ENCODE data around the gene ZNF418.
"Not testable (repeated sequence)": the region's sequence is repeated elsewhere in the genome, so short reads cannot be mapped to it uniquely, and the experiment has no call there.

The ZNF418 gene

DNA sequence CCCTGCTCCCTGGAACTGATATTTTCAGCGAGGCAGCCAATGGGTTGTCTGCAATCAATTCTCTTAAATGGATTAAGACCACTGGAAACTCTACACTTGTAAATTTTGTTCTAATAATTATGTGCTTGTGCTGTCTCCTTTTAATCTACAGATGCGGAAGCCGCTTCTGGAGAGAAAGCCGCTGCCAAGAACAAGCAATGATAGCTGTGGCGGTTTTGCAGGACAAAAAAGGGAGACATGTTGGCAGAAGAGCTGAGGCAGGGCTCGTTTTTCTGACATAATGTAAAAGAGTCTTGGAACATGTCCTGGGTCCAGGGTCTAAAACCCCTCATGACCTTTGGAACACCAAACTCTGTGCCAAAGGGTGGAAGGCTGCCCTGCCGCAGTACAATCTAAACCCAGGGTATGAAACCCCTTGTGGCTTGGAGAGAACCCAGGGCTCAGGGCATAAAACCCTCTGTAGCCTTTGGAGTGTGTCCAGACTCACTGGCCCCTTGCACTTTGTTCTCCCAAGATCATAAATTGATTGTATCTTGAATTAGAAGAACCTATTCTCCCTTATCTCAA is 31.5 kb downstream of the ZNF418 start:
- no peak for DNase-seq (ENCODE audit: low read depth)

GRCh38 chr19:57900311-57900710 is 34.9 kb downstream of the ZNF418 start:
- TF ChIP-seq, protein P1, sequence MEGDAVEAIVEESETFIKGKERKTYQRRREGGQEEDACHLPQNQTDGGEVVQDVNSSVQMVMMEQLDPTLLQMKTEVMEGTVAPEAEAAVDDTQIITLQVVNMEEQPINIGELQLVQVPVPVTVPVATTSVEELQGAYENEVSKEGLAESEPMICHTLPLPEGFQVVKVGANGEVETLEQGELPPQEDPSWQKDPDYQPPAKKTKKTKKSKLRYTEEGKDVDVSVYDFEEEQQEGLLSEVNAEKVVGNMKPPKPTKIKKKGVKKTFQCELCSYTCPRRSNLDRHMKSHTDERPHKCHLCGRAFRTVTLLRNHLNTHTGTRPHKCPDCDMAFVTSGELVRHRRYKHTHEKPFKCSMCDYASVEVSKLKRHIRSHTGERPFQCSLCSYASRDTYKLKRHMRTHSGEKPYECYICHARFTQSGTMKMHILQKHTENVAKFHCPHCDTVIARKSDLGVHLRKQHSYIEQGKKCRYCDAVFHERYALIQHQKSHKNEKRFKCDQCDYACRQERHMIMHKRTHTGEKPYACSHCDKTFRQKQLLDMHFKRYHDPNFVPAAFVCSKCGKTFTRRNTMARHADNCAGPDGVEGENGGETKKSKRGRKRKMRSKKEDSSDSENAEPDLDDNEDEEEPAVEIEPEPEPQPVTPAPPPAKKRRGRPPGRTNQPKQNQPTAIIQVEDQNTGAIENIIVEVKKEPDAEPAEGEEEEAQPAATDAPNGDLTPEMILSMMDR (conservative IDR thresholded peaks at IDR 0.05; ENCODE audit: low read depth, low read length): no peak
- no peak overlapping the region for H3K4me3 ChIP-seq (ENCODE audit: low read depth, low read length)
- no peak for DNase-seq (ENCODE audit: low read depth)

More for the DNA sequence above, 31.5 kb downstream of the ZNF418 start:
- TF ChIP-seq, protein P1 (conservative IDR thresholded peaks at IDR 0.05; ENCODE audit: low read depth, low read length): no peak
- no peak overlapping the region for H3K4me3 ChIP-seq (ENCODE audit: low read depth, low read length)

- not testable (repeated sequence) for H3K4me3 ChIP-seq (ENCODE audit: low read depth, low read length)
- DNase-seq (ENCODE audit: low read depth): peak; percentile 67
Measured at GRCh38 chr19:57890706-57891105, 44.5 kb downstream of the ZNF418 start.

- DNase-seq (ENCODE audit: low read depth): peak; percentile 89
- peak within 1 kb of the TSS; percentile 96 for H3K4me3 ChIP-seq (ENCODE audit: low read depth, low read length)
- TF ChIP-seq, protein P1 (conservative IDR thresholded peaks at IDR 0.05; ENCODE audit: low read depth, low read length): peak; percentile 49
Measured at GRCh38 chr19:57888560-57889231, 46.5 kb downstream of the ZNF418 start, which contains the start of gene ZNF814. Gene ZNF814, minus strand, starts transcription at chr19:57889037. Its CDS starts 235 bp downstream, at chr19:57888802.

DNA sequence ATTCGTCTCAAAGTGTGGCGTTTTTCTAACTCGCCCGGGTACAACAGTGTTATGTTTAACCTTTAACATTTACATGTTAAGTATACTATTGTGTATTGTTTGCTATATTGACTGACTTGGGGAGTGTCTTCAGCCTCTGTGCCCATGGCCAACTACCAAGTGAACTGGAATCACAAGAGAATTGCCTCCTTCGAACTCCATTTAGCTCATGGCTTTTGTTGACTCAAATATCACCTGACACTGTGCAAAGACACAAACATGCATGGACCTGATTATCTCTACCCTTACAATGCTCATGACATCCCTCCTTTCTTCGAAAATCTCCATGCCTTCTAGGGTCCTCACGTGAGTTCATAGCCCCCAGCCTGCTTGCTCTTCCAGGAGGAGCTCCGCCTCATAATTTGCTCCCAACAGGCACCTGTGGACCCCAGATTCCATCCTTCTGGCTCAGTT is 47.1 kb downstream of the ZNF418 start:
- TF ChIP-seq, protein P1 (conservative IDR thresholded peaks at IDR 0.05; ENCODE audit: low read depth, low read length): no peak
- DNase-seq (ENCODE audit: low read depth): no peak
- H3K4me3 ChIP-seq (ENCODE audit: low read depth, low read length): peak overlapping the region; percentile 96

- H3K4me3 ChIP-seq (ENCODE audit: low read depth, low read length): peak overlapping the region; percentile 96
- TF ChIP-seq, protein P1 (conservative IDR thresholded peaks at IDR 0.05; ENCODE audit: low read depth, low read length): no peak
- DNase-seq (ENCODE audit: low read depth): peak; percentile 39
Measured at GRCh38 chr19:57887195-57887941, 47.8 kb downstream of the ZNF418 start.

DNA sequence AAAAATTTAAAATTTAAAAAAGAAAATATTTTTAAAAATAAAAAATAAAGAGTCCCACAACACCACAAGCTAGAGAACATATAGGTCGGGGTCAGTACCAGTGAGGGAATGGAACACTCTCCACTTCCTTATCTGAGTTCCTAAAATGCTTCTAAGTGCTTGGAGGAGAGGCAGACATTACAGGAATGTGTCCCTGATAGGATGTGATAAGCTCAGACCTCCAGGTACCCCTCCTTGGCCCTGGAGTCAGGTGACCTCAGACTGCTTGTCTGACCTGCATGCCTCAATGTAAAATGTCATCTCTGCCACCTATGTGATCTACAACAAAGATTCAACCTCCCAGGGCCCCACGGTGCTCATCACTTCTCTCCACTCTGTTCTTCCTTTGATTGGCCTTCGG is 49.2 kb downstream of the ZNF418 start:
- no peak overlapping the region for H3K4me3 ChIP-seq (ENCODE audit: low read depth, low read length)
- DNase-seq (ENCODE audit: low read depth): no peak
- TF ChIP-seq, protein P1 (conservative IDR thresholded peaks at IDR 0.05; ENCODE audit: low read depth, low read length): no peak

- H3K4me3 ChIP-seq (ENCODE audit: low read depth, low read length): not testable (repeated sequence)
- peak; percentile 18 for DNase-seq (ENCODE audit: low read depth)
Measured at GRCh38 chr19:57873883-57874799, 61.1 kb downstream of the ZNF418 start.

Measured in choroid plexus epithelial cell (primary cell).